ENCODE results near the gene JPH3.

Gene JPH3

GRCh38 chr16:87644596-87644995, 42.3 kb downstream of the JPH3 start:
- Histone ChIP-seq H3K27me3 (ENCODE audit: insufficient read depth, low read length) (no peaks in the 10 kb centered on the region), H3K4me1 (ENCODE audit: insufficient read depth, low read length) (no peaks in the 10 kb centered on the region), H3K9ac (ENCODE audit: low read depth, low read length) (no peak overlapping the region), H3K9me3 (ENCODE audit: insufficient read depth, low read depth, low read length) (no peaks in the 10 kb centered on the region), H3K4me3 (ENCODE audit: low read length) (no peak overlapping the region), H3K27ac (ENCODE audit: low read depth, low read length) (no peak overlapping the region), H3K36me3 (ENCODE audit: insufficient read depth, low read length) (peaks cover 5% of the 10 kb centered on the region; the same call in 1 of the 2 replicates)
- WGBS: 96% methylated on average over 44 of the region's 44 CpGs

GRCh38 chr16:87645802-87646201, 43.5 kb downstream of the JPH3 start:
- Histone ChIP-seq H3K27me3 (ENCODE audit: insufficient read depth, low read length) (no peaks in the 10 kb centered on the region), H3K9ac (ENCODE audit: low read depth, low read length) (no peak overlapping the region), H3K4me1 (ENCODE audit: insufficient read depth, low read length) (no peaks in the 10 kb centered on the region), H3K27ac (ENCODE audit: low read depth, low read length) (no peak overlapping the region), H3K9me3 (ENCODE audit: insufficient read depth, low read depth, low read length) (no peaks in the 10 kb centered on the region), H3K36me3 (ENCODE audit: insufficient read depth, low read length) (peaks cover 5% of the 10 kb centered on the region; the same call in 1 of the 2 replicates), H3K4me3 (ENCODE audit: low read length) (no peak overlapping the region)
- 91% methylated on average over 9 of the region's 9 CpGs for WGBS

- no peak overlapping the region for H3K4me3 ChIP-seq (ENCODE audit: low read length)
- no peak overlapping the region for H3K9ac ChIP-seq (ENCODE audit: low read depth, low read length)
- peaks cover 5% of the 10 kb centered on the region; the same call in 1 of the 2 replicates for H3K36me3 ChIP-seq (ENCODE audit: insufficient read depth, low read length)
- H3K9me3 ChIP-seq (ENCODE audit: insufficient read depth, low read depth, low read length): no peaks in the 10 kb centered on the region
- 93% methylated on average over 33 of the region's 33 CpGs for WGBS
- no peaks in the 10 kb centered on the region for H3K27me3 ChIP-seq (ENCODE audit: insufficient read depth, low read length)
- H3K4me1 ChIP-seq (ENCODE audit: insufficient read depth, low read length): no peaks in the 10 kb centered on the region
- no peak overlapping the region for H3K27ac ChIP-seq (ENCODE audit: low read depth, low read length)
These were observed 45.3 kb downstream of the JPH3 start for GRCh38 chr16:87647431-87648185.

GRCh38 chr16:87648236-87648635, 45.9 kb downstream of the JPH3 start:
- Histone ChIP-seq H3K4me1 (ENCODE audit: insufficient read depth, low read length) (no peaks in the 10 kb centered on the region), H3K27ac (ENCODE audit: low read depth, low read length) (no peak overlapping the region), H3K9me3 (ENCODE audit: insufficient read depth, low read depth, low read length) (no peaks in the 10 kb centered on the region), H3K27me3 (ENCODE audit: insufficient read depth, low read length) (no peaks in the 10 kb centered on the region), H3K36me3 (ENCODE audit: insufficient read depth, low read length) (peaks cover 5% of the 10 kb centered on the region; the same call in 1 of the 2 replicates), H3K4me3 (ENCODE audit: low read length) (no peak overlapping the region), H3K9ac (ENCODE audit: low read depth, low read length) (no peak overlapping the region)
- WGBS: 89% methylated on average over 23 of the region's 23 CpGs

GRCh38 chr16:87648698-87649487, 46.6 kb downstream of the JPH3 start:
- H3K27me3 ChIP-seq (ENCODE audit: insufficient read depth, low read length): no peaks in the 10 kb centered on the region
- no peak overlapping the region for H3K4me3 ChIP-seq (ENCODE audit: low read length)
- H3K9ac ChIP-seq (ENCODE audit: low read depth, low read length): no peak overlapping the region
- peaks cover 5% of the 10 kb centered on the region; the same call in 1 of the 2 replicates for H3K36me3 ChIP-seq (ENCODE audit: insufficient read depth, low read length)
- 92% methylated on average over 29 of the region's 29 CpGs for WGBS
- H3K27ac ChIP-seq (ENCODE audit: low read depth, low read length): no peak overlapping the region
- no peaks in the 10 kb centered on the region for H3K4me1 ChIP-seq (ENCODE audit: insufficient read depth, low read length)
- no peaks in the 10 kb centered on the region for H3K9me3 ChIP-seq (ENCODE audit: insufficient read depth, low read depth, low read length)

GRCh38 chr16:87652386-87652785, 50.1 kb downstream of the JPH3 start:
- no peaks in the 10 kb centered on the region for H3K36me3 ChIP-seq (ENCODE audit: insufficient read depth, low read length)
- WGBS: 96% methylated on average over 17 of the region's 17 CpGs
- H3K27ac ChIP-seq (ENCODE audit: low read depth, low read length): no peak overlapping the region
- no peaks in the 10 kb centered on the region for H3K4me1 ChIP-seq (ENCODE audit: insufficient read depth, low read length)
- no peak overlapping the region for H3K4me3 ChIP-seq (ENCODE audit: low read length)
- H3K9me3 ChIP-seq (ENCODE audit: insufficient read depth, low read depth, low read length): no peaks in the 10 kb centered on the region
- no peak overlapping the region for H3K9ac ChIP-seq (ENCODE audit: low read depth, low read length)
- no peaks in the 10 kb centered on the region for H3K27me3 ChIP-seq (ENCODE audit: insufficient read depth, low read length)

- H3K4me1 ChIP-seq (ENCODE audit: insufficient read depth, low read length): peaks cover under 1% of the 10 kb centered on the region
- 70% methylated on average over 6 of the region's 6 CpGs for WGBS
- H3K27ac ChIP-seq (ENCODE audit: low read depth, low read length): no peak overlapping the region
- 0 out of 2 replicates have a peak overlapping the region, but pooled peaks have one; percentile 7 for H3K9ac ChIP-seq (ENCODE audit: low read depth, low read length)
- no peaks in the 10 kb centered on the region for H3K27me3 ChIP-seq (ENCODE audit: insufficient read depth, low read length)
- no peaks in the 10 kb centered on the region for H3K9me3 ChIP-seq (ENCODE audit: insufficient read depth, low read depth, low read length)
- no peaks in the 10 kb centered on the region for H3K36me3 ChIP-seq (ENCODE audit: insufficient read depth, low read length)
- no peak overlapping the region for H3K4me3 ChIP-seq (ENCODE audit: low read length)
These were observed 50.5 kb downstream of the JPH3 start for GRCh38 chr16:87652799-87653198.

- no peak overlapping the region for H3K27ac ChIP-seq (ENCODE audit: low read depth, low read length)
- peaks cover 5% of the 10 kb centered on the region for H3K4me1 ChIP-seq (ENCODE audit: insufficient read depth, low read length)
- no peaks in the 10 kb centered on the region for H3K36me3 ChIP-seq (ENCODE audit: insufficient read depth, low read length)
- H3K27me3 ChIP-seq (ENCODE audit: insufficient read depth, low read length): no peaks in the 10 kb centered on the region
- H3K9me3 ChIP-seq (ENCODE audit: insufficient read depth, low read depth, low read length): no peaks in the 10 kb centered on the region
- H3K9ac ChIP-seq (ENCODE audit: low read depth, low read length): 0 out of 2 replicates have a peak overlapping the region, but pooled peaks have one; percentile 7
- no peak overlapping the region for H3K4me3 ChIP-seq (ENCODE audit: low read length)
- whole genome bisulfite sequencing: 80% methylated on average over 5 of the region's 5 CpGs
These were observed 50.9 kb downstream of the JPH3 start for GRCh38 chr16:87653234-87653633.

GRCh38 chr16:87654826-87655225, 52.5 kb downstream of the JPH3 start:
- no peaks in the 10 kb centered on the region for H3K9me3 ChIP-seq (ENCODE audit: insufficient read depth, low read depth, low read length)
- WGBS: 91% methylated on average over 25 of the region's 25 CpGs

GRCh38 chr16:87656328-87656727, 54.0 kb downstream of the JPH3 start:
- H3K4me1 ChIP-seq (ENCODE audit: insufficient read depth, low read length): peaks cover 11% of the 10 kb centered on the region
- no peak overlapping the region for H3K9ac ChIP-seq (ENCODE audit: low read depth, low read length)
- H3K27me3 ChIP-seq (ENCODE audit: insufficient read depth, low read length): no peaks in the 10 kb centered on the region
- no peak overlapping the region for H3K4me3 ChIP-seq (ENCODE audit: low read length)
- WGBS: 79% methylated on average over 14 of the region's 14 CpGs
- no peak overlapping the region for H3K27ac ChIP-seq (ENCODE audit: low read depth, low read length)
- H3K9me3 ChIP-seq (ENCODE audit: insufficient read depth, low read depth, low read length): no peaks in the 10 kb centered on the region
- no peaks in the 10 kb centered on the region for H3K36me3 ChIP-seq (ENCODE audit: insufficient read depth, low read length)

More at GRCh38 chr16:87654826-87655225, 52.5 kb downstream of the JPH3 start:
- H3K4me1 ChIP-seq (ENCODE audit: insufficient read depth, low read length): peaks cover 11% of the 10 kb centered on the region
- no peak overlapping the region for H3K4me3 ChIP-seq (ENCODE audit: low read length)
- H3K36me3 ChIP-seq (ENCODE audit: insufficient read depth, low read length): no peaks in the 10 kb centered on the region
- H3K9ac ChIP-seq (ENCODE audit: low read depth, low read length): no peak overlapping the region
- no peaks in the 10 kb centered on the region for H3K27me3 ChIP-seq (ENCODE audit: insufficient read depth, low read length)
- no peak overlapping the region for H3K27ac ChIP-seq (ENCODE audit: low read depth, low read length)

GRCh38 chr16:87657621-87658192, 55.4 kb downstream of the JPH3 start:
- Histone ChIP-seq H3K4me1 (ENCODE audit: insufficient read depth, low read length) (peaks cover 11% of the 10 kb centered on the region), H3K9me3 (ENCODE audit: insufficient read depth, low read depth, low read length) (no peaks in the 10 kb centered on the region), H3K36me3 (ENCODE audit: insufficient read depth, low read length) (no peaks in the 10 kb centered on the region), H3K27ac (ENCODE audit: low read depth, low read length) (0 out of 2 replicates have a peak overlapping the region, but pooled peaks have one; percentile 1), H3K4me3 (ENCODE audit: low read length) (no peak overlapping the region), H3K27me3 (ENCODE audit: insufficient read depth, low read length) (no peaks in the 10 kb centered on the region), H3K9ac (ENCODE audit: low read depth, low read length) (no peak overlapping the region; the same call in 1 of the 2 replicates)
- 72% methylated on average over 7 of the region's 7 CpGs for WGBS
